Gastroesophageal sphincter (tissue), 3 donors: ENCODE measurements around the gene TMCO2.
A peak's percentile ranks its signal among the peaks of the same experiment; 100 is the strongest.

Experiments used
- EP300 ChIP-seq: sonication (generic); formaldehyde crosslinking; IDR thresholded peaks from one replicate; pipeline ENCODE4 v1.6.1; 2017; ENCODE audit warnings: antibody characterized with exemption, mild to moderate bottlenecking
- POLR2A ChIP-seq, 2 donors: fragments of 450-650 bp; IDR thresholded peaks; one replicate each; pipeline ENCODE4 v1.6.1; 2017; ENCODE audit warnings: antibody characterized with exemption in 2 of 2, mild to moderate bottlenecking in 2 of 2, moderate library complexity in 1 of 2
- POLR2AphosphoS5 ChIP-seq: sonication (generic); formaldehyde crosslinking; IDR thresholded peaks from one replicate; pipeline ENCODE4 v1.6.1; 2017; ENCODE audit warnings: antibody characterized with exemption
- TF ChIP-seq, protein P1 (sequence below), 4 experiments: fragments of 200-600 bp in 2 of 4; fragments of 450-650 bp in 2 of 4; sonication (generic) in 1 of 4; IDR thresholded peaks; one replicate each; pipeline ENCODE4 v1.5.1; 2017 to 2019; ENCODE audit warnings: antibody characterized with exemption in 4 of 4, mild to moderate bottlenecking in 2 of 4, moderate library complexity in 2 of 4

- TF ChIP-seq POLR2AphosphoS5 (peak; percentile 78), POLR2A (IDR thresholded peaks at IDR 0.05) (no peak), EP300 (no peak)
- TF ChIP-seq, protein P1, sequence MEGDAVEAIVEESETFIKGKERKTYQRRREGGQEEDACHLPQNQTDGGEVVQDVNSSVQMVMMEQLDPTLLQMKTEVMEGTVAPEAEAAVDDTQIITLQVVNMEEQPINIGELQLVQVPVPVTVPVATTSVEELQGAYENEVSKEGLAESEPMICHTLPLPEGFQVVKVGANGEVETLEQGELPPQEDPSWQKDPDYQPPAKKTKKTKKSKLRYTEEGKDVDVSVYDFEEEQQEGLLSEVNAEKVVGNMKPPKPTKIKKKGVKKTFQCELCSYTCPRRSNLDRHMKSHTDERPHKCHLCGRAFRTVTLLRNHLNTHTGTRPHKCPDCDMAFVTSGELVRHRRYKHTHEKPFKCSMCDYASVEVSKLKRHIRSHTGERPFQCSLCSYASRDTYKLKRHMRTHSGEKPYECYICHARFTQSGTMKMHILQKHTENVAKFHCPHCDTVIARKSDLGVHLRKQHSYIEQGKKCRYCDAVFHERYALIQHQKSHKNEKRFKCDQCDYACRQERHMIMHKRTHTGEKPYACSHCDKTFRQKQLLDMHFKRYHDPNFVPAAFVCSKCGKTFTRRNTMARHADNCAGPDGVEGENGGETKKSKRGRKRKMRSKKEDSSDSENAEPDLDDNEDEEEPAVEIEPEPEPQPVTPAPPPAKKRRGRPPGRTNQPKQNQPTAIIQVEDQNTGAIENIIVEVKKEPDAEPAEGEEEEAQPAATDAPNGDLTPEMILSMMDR (IDR thresholded peaks at IDR 0.05): no peak
Measured at GRCh38 chr1:40267767-40268187, 20.0 kb downstream of the TMCO2 start.
